NCI-H2029 treated with DMSO at 0.1 percent for 48 hours (cell line): Measurements from ENCODE around the gene CCDC138.

Experiments used
- DNase-seq: peaks from one replicate; lab custom pipeline; 2025; lab: John Stamatoyannopoulos, UW

The CCDC138 gene

GRCh38 chr2:108895188-108895587, 108.6 kb downstream of the CCDC138 start:
- DNase-seq: no peak

- no peak for DNase-seq
Measured at GRCh38 chr2:108896741-108897140, 110.2 kb downstream of the CCDC138 start.

GRCh38 chr2:108898315-108899082, 111.9 kb downstream of the CCDC138 start:
- DNase-seq: no peak

GRCh38 chr2:108904680-108905079, 118.1 kb downstream of the CCDC138 start:
- DNase-seq: no peak

GRCh38 chr2:108905176-108905575, 118.6 kb downstream of the CCDC138 start:
- no peak for DNase-seq

GRCh38 chr2:108905906-108906305, 119.3 kb downstream of the CCDC138 start:
- DNase-seq: no peak

- no peak for DNase-seq
Measured at GRCh38 chr2:108906403-108907077, 120.0 kb downstream of the CCDC138 start.

GRCh38 chr2:108907822-108908712, 121.5 kb downstream of the CCDC138 start:
- no peak for DNase-seq

- DNase-seq: no peak
Measured at GRCh38 chr2:108908713-108909070, 122.1 kb downstream of the CCDC138 start.

GRCh38 chr2:108909275-108909823, 122.8 kb downstream of the CCDC138 start:
- no peak for DNase-seq

GRCh38 chr2:108910011-108910431, 123.5 kb downstream of the CCDC138 start:
- DNase-seq: no peak

- no peak for DNase-seq
Measured at GRCh38 chr2:108910541-108911396, 124.2 kb downstream of the CCDC138 start.

- DNase-seq: no peak
Measured at GRCh38 chr2:108911401-108911800, 124.8 kb downstream of the CCDC138 start.

- no peak for DNase-seq
Measured at GRCh38 chr2:108911807-108912628, 125.4 kb downstream of the CCDC138 start.

- no peak for DNase-seq
Measured at GRCh38 chr2:108912629-108912902, 126.0 kb downstream of the CCDC138 start.

GRCh38 chr2:108916122-108916795, 129.7 kb downstream of the CCDC138 start:
- no peak for DNase-seq

GRCh38 chr2:108916796-108917421, 130.3 kb downstream of the CCDC138 start:
- no peak for DNase-seq

GRCh38 chr2:108917526-108917925, 131.0 kb downstream of the CCDC138 start:
- DNase-seq: no peak

- no peak for DNase-seq
Measured at GRCh38 chr2:108918156-108918874, 131.7 kb downstream of the CCDC138 start.
